Measurements from ENCODE around the gene TTLL11. TPM values are rescaled to one million over a fixed set of nuclear protein-coding genes. Genes with fewer than 3 reads are reported as not detected.

TTLL11 gene
- total and polyA plus RNA-seq, 2 of the 8 experiments (the other 6 are each of a cell fraction or from before 2014, with no cell fraction given): 0.56 to 0.80 TPM

GRCh38 chr9:122096620-122097415 is 3.7 kb upstream of the TTLL11 start:
- no peaks in the 10 kb centered on the region for H3K79me2 ChIP-seq (ENCODE audit: control insufficient read depth in 1 of 2, insufficient read depth in 2 of 2, low read length in 2 of 2)
- no peak overlapping the region for H4K8ac ChIP-seq (ENCODE audit: extremely low read depth, insufficient read depth, low read length)
- H3K14ac ChIP-seq (ENCODE audit: insufficient read length): no peak overlapping the region
- H2BK15ac ChIP-seq (ENCODE audit: low read length): no peak overlapping the region
- H3K23ac ChIP-seq (ENCODE audit: insufficient read length): no peak overlapping the region
- 78% methylated on average over 4 of the region's 4 CpGs; no CpG with 5 or more reads in 1 of the 2 experiments for WGBS, 2 experiments (ENCODE audit: extremely low coverage in 1 of 2, insufficient coverage in 1 of 2, insufficient read length in 1 of 2, insufficient replicate concordance in 2 of 2, low coverage in 1 of 2, low lambda C conversion rate in 2 of 2, missing lambda C conversion rate in 1 of 2)
- no peak overlapping the region for H2BK20ac ChIP-seq (ENCODE audit: low read length)
- DNase-seq (ENCODE audit: low read depth in 1 of 2, low spot score in 2 of 2) (no peak), FAIRE-seq (no peak)
- H2BK5ac ChIP-seq (ENCODE audit: low read depth, low read length): no peak overlapping the region
- no peak overlapping the region for H3K27ac ChIP-seq (ENCODE audit: low read depth, low read length)
- TF ChIP-seq BRCA1 (IDR thresholded peaks at IDR 0.05; ENCODE audit: low read depth, low read length) (no peak), TAF1 (IDR thresholded peaks at IDR 0.05; ENCODE audit: low read depth, low read length) (no peak)
- no peak overlapping the region for H4K91ac ChIP-seq (replicated peaks; ENCODE audit: insufficient read length, low read length)
- no peak overlapping the region for H2AK5ac ChIP-seq (ENCODE audit: low read depth, low read length)
- H3K4me2 ChIP-seq (ENCODE audit: insufficient read depth in 1 of 2, low read depth in 2 of 2, low read length in 2 of 2): no peak overlapping the region
- no peak overlapping the region for H2AFZ ChIP-seq (ENCODE audit: low read length)
- ChIA-PET CTCF (ENCODE audit: partially characterized antibody) (interaction anchor here (0.6 to 8.7 kb wide), 13 partner anchors 11 to 713 kb away, joined by 3 to 405 read pairs (median 4); no protein-coding TSS in a partner anchor), POLR2A (ENCODE audit: partially characterized antibody) (interaction anchor here (0.7 to 1.2 kb wide), 2 partner anchors 10 to 95 kb away, joined by 3 read pairs; no protein-coding TSS in a partner anchor)
- H2BK12ac ChIP-seq (ENCODE audit: low read depth, low read length): no peak overlapping the region
- H2BK120ac ChIP-seq (replicated peaks; ENCODE audit: low read depth, low read length): no peak overlapping the region
- no peak overlapping the region for H3K56ac ChIP-seq (replicated peaks; ENCODE audit: insufficient read length, low read depth, low read length)
- H3K79me1 ChIP-seq (ENCODE audit: low read depth, low read length): no peaks in the 10 kb centered on the region
- peaks cover 2 to 17% (median 11%) of the 10 kb centered on the region in 4 experiments; a peak in 6 of 7 replicates for H3K27me3 ChIP-seq (replicated peaks in 1 of 4; ENCODE audit: control insufficient read depth in 3 of 4, extremely low read depth in 1 of 4, insufficient read depth in 3 of 4, low read length in 3 of 4)
- H4K20me1 ChIP-seq (replicated peaks in 1 of 2; ENCODE audit: control insufficient read depth in 1 of 2, insufficient read depth in 2 of 2, low read length in 2 of 2): no peaks in the 10 kb centered on the region
- no peaks in the 10 kb centered on the region for H3K9me3 ChIP-seq (ENCODE audit: insufficient read depth in 2 of 2, low read depth in 1 of 2, low read length in 1 of 2)
- H3K4ac ChIP-seq (replicated peaks; ENCODE audit: insufficient read length, low read depth, low read length): no peak overlapping the region
- peaks cover 0 to 6% (median 0%) of the 10 kb centered on the region in 4 experiments; a peak in 4 of 7 replicates for H3K4me1 ChIP-seq (replicated peaks in 1 of 4; ENCODE audit: control insufficient read depth in 3 of 4, insufficient read depth in 4 of 4, low read length in 3 of 4)
- no peak overlapping the region for H3K9ac ChIP-seq (replicated peaks in 1 of 4; ENCODE audit: extremely low read depth in 1 of 4, low read depth in 3 of 4, low read length in 3 of 4)
- no peak overlapping the region for H4K5ac ChIP-seq (ENCODE audit: insufficient read length, low read depth, low read length)
- no peaks in the 10 kb centered on the region for H3K36me3 ChIP-seq (ENCODE audit: control insufficient read depth in 2 of 4, insufficient read depth in 4 of 4, low read length in 3 of 4)
- no peak overlapping the region for H3K4me3 ChIP-seq (ENCODE audit: extremely low read depth in 1 of 4, insufficient read depth in 2 of 4, low read depth in 3 of 4, low read length in 4 of 4)
- no peak overlapping the region for H3K18ac ChIP-seq (ENCODE audit: extremely low read depth, low read length)
- peaks cover 9% of the 10 kb centered on the region; the same call in 1 of the 2 replicates for H3K23me2 ChIP-seq (ENCODE audit: low read depth, low read length)

Data from H1 (cell line).